Stimulated activated effector memory CD8-positive, alpha-beta T cell treated with anti-CD3 and anti-CD28 coated beads, Interleukin-12 subunit alpha, Interleukin-12 subunit beta, amount 100 ng/mL, for 72 hours (primary cell): ENCODE results near the gene KRT9.

Experiments used
- ATAC-seq: fragments of 150-1000 bp; cut with Tn5 transposase; 2 replicates; pipeline ENCODE4 v1.10.0; 2021
- DNase-seq, 2 donors: peaks; one replicate each; pipeline ENCODE4 v3.0.0; 2021 to 2022; ENCODE audit warnings: low spot score in 2 of 2
- H3K27ac Mint-ChIP-seq: one replicate; pipeline ENCODE4 v1.8.0; 2022; ENCODE audit warnings: mild to moderate bottlenecking, mixed read lengths
- H3K36me3 Mint-ChIP-seq: one replicate; pipeline ENCODE4 v1.8.0; 2022; ENCODE audit warnings: mild to moderate bottlenecking, mixed read lengths
- H3K4me1 Mint-ChIP-seq: one replicate; pipeline ENCODE4 v1.8.0; 2022; ENCODE audit warnings: mixed read lengths
- H3K4me3 Mint-ChIP-seq: one replicate; pipeline ENCODE4 v1.8.0; 2022; ENCODE audit warnings: mild to moderate bottlenecking, mixed read lengths
- H3K9me3 Mint-ChIP-seq: one replicate; pipeline ENCODE4 v1.8.0; 2022; ENCODE audit warnings: mixed read lengths

KRT9 gene

DNA sequence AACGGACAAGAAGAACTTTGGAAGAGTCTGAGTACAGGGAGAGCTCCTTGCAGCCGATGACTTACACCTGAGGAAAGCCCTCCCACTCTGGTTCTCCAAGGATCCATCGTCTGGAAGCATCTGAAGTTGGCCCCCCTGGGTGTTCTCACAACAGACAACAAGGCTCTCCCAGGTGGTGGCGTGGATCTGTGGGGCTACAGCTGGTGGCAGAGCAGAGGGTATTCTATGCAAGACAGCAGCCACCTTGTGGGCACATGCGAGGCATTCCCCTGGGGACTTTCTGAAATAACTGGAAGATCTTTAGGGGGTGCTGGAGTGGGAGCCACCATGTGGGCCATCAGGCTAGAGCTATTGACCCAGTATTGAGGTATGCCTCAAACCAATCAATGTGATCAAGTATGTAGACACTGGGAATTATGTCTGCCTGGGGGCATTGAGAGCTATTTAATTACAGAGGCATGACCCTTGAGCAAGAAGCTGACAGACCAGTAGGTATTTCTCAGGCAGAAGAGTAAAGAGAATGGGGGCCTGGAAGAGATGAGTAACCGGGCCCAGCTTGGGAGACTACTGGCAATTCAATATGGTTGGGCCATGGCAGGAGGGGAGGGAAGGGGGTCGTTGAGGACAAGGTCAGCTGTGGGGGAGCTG, 36.8 kb downstream of the KRT9 start:
- Mint-ChIP-seq H3K4me1 (no peaks in the 10 kb centered on the region), H3K36me3 (no peaks in the 10 kb centered on the region), H3K4me3 (no peak overlapping the region), H3K27ac (no peak overlapping the region), H3K9me3 (no peaks in the 10 kb centered on the region)
- DNase-seq (no peak), ATAC-seq (no peak)

DNA sequence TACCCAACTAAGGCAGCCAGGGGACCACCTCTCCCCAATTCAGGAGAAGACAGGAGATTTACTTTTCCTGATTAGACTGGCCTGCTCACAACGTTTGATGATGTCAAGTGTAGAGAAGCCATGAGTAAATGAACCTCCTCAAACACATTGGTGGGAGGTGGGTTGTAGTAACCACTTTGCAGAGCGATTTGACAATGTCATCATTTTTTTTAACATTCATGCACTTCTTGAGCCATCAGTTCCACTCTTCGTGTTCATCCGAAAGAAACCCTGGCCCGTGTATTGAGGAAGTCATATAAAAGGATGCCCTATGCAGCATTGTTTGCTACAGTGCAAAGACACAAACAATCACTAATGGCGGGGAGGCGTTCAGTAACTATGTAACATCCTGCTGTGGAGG, 38.2 kb downstream of the KRT9 start:
- Mint-ChIP-seq H3K4me3 (no peak overlapping the region), H3K9me3 (no peaks in the 10 kb centered on the region), H3K36me3 (no peaks in the 10 kb centered on the region), H3K4me1 (peaks cover 7% of the 10 kb centered on the region), H3K27ac (no peak overlapping the region)
- DNase-seq (no peak), ATAC-seq (no peak)

DNA sequence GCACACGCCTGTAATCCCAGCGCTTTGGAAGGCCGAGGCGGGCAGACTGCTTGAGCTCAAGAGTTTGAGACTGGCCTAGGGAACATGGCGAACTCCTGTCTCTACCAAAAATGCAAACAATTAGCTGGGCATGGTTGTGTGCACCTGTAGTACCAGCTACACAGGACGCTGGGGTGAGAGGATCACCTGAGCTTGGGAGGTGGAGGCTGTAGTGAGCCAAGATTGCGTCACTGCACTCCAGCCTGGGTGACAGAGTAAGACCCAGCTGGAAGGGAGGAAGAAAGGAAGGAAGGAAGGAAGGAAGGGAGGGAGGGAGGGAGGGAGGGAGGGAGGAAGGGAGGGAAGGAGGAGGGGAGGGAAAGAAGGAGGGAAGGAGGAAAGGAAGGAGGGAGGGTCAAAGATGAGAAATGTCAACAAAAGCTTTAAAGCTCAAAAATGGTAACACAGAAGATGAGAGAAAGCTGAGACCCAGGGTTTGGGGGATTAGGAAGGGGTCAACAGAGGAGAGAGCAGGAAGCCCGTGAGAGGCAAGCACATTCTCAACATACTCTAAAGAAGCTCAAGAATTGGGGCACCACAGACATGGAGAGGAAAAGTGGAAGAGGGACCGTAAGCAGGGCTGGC, 38.8 kb downstream of the KRT9 start:
- H3K4me1 Mint-ChIP-seq, result peaks cover 7% of the 10 kb centered on the region

DNA sequence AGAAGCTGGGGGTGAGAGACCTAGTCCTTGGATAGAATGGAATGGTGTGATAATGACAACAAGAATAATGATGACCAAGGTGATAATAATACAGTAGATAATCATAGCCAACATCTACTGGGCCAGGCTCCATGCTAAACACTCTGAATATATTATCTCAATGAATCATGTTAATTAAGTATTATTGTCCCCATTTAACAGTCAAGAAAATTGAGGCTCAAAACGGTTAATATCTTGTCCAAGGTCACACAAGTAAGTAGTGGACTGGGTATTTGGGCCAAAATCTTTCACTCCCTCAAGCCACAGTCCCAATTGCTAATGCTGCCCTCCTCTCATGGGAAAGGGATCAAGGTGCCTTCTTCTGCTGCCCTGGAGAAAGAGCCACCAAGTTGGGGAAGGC, 39.9 kb downstream of the KRT9 start:
- no peak overlapping the region for H3K4me3 Mint-ChIP-seq
- H3K36me3 Mint-ChIP-seq, result no peaks in the 10 kb centered on the region
- no peaks in the 10 kb centered on the region for H3K9me3 Mint-ChIP-seq
- DNase-seq (no peak), ATAC-seq (no peak)
- H3K27ac Mint-ChIP-seq, result no peak overlapping the region
- H3K4me1 Mint-ChIP-seq, result peaks cover 11% of the 10 kb centered on the region

More for the DNA sequence above, 38.8 kb downstream of the KRT9 start:
- ATAC-seq (no peak), DNase-seq (no peak)
- Mint-ChIP-seq H3K27ac (no peak overlapping the region), H3K36me3 (no peaks in the 10 kb centered on the region), H3K9me3 (no peaks in the 10 kb centered on the region), H3K4me3 (no peak overlapping the region)

DNA sequence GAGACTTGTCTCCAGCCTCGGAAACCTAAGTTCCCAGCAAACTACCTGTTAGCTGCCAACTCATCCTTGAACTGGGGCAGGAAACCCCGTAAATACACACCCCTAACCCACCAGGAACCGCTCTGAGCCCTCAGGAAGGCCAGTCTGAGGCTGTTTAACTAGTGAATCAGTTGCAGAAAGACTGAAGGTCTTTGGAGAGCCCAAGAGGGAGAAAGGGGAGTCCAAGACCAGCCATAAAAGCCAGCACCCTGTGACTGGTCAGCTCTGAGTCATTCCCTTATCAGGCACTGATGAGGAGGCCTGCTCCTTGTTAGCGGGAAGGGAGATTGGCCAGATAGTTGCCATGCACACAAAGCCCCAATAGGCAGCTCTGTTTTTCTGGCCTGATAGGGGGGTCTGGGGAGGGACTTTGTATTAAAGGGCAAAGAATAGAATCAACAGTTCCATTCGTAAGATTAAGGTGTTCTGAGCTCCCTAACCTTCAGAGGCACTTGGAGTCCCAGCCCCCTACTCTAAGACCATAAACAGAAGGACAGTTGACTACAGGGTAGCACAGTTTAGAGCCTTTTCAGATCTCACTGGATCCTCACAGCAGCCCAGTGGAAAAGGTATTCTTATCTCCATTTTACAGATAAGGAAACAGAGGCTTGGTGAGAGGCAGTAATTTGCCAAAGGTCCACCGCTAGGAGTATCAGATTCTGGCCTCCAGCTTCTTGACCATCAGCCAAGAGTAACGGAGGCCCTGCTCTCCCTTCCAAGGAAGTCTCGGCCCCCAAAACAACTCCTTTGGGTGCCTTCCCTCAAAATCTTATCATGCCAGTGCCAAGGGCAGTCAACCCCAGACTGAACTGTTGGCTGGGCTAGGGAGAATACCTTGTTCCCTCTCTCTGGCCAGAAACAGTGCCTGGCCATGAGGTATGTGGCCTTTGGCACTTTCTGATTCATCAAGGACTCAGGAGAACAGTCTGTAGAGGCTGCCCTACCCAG, 41.5 kb downstream of the KRT9 start:
- no peak overlapping the region for H3K4me3 Mint-ChIP-seq
- H3K4me1 Mint-ChIP-seq, result peaks cover 12% of the 10 kb centered on the region
- H3K9me3 Mint-ChIP-seq, result no peaks in the 10 kb centered on the region
- H3K36me3 Mint-ChIP-seq, result no peaks in the 10 kb centered on the region
- ATAC-seq (no peak), DNase-seq (no peak)
- H3K27ac Mint-ChIP-seq, result no peak overlapping the region

DNA sequence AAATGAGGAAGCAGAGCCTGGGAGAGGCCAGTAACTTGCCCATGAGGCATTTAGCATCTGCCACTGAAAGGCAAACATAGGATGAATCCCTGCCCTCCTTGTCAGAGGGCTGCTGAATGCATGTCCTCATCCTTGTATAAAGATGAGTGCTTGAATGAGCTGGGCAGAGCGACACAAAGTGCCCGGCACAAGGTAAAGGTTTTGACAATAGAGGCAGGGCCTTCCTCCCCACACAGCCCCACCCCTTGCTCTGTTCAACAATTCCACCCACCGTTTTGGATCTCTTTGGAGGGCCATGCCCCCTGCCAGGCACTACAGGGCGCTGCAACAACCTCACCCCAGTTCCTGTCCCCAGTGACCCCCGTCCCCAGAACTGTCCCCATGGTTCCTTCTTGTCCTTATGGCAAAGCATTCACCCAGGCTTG, 42.4 kb downstream of the KRT9 start:
- Mint-ChIP-seq H3K36me3 (no peaks in the 10 kb centered on the region), H3K9me3 (no peaks in the 10 kb centered on the region), H3K27ac (no peak overlapping the region), H3K4me1 (peaks cover 12% of the 10 kb centered on the region), H3K4me3 (peak overlapping the region; percentile 38)
- DNase-seq (no peak), ATAC-seq (no peak)

DNA sequence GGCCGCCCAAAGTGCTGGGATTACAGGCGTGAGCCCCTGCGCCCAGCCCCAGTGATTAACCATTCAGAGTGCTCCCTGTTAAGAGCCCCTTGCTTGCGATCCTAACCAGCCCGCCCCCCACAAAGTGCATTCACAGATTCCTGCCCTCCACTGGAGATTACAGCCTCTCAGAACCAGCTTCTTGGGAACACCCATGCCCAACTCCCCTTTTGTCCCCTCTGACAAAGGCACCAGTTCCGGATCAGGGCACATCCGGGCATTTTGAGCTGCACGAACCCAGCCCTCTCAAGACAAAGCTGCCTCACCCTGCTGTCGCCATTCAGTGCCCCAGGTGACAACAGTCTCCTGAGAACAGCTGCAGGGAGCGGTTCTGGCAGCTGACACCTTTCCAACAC, 42.9 kb downstream of the KRT9 start:
- Mint-ChIP-seq H3K9me3 (no peaks in the 10 kb centered on the region), H3K36me3 (no peaks in the 10 kb centered on the region), H3K27ac (no peak overlapping the region), H3K4me3 (peak overlapping the region; percentile 38), H3K4me1 (peaks cover 12% of the 10 kb centered on the region)
- no peak for DNase-seq
- ATAC-seq, result no peak

DNA sequence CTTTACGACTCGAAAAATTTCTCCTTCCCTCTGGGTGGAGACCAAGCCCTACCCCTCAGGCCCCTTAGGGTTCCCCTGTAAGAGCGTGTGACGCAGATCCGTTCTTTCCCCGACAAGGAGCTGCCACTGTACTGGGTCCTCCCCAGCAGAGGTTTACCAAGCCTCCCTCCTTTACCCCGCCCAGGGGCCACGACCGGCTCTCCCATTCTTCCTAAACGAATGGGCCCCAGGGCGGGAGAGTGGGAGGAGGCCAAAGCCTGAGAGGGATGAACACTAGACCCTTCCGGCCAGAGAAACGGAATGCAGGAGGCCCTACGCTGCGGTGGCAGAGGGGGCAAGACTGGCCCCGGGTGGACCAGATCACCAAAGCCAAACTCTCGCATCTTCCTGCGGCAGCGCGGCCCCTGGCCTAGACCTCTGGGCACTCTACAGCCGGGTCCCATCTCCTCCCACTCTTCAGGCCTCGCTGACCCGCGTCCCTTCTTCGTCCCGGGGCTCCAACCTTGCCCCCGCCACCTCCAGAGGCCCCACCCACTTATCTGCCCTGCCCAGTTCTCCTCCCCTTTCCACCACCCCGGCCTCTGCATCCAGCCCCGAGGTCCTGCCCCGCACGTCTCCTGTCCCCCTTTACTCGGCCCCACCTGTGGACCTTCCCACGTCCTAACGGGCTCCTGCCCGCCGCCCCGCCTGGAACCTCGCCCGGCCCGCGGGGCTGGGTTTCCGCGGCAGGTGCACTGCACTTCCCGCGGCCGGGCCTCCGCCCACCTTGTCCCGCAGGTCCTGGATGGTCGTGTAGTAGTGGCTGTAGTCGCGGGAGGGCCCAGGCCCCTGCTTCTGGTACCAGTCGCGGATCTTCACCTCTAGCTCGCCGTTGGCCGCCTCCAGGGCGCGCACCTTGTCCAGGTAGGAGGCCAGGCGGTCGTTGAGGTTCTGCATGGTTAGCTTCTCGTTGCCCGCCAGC, 44.5 kb downstream of the KRT9 start:
- H3K4me3 Mint-ChIP-seq, result peak overlapping the region; percentile 38
- H3K27ac Mint-ChIP-seq, result no peak overlapping the region
- DNase-seq (no peak), ATAC-seq (peak; percentile 15)
- H3K9me3 Mint-ChIP-seq, result no peaks in the 10 kb centered on the region
- H3K4me1 Mint-ChIP-seq, result peaks cover 12% of the 10 kb centered on the region
- H3K36me3 Mint-ChIP-seq, result no peaks in the 10 kb centered on the region

DNA sequence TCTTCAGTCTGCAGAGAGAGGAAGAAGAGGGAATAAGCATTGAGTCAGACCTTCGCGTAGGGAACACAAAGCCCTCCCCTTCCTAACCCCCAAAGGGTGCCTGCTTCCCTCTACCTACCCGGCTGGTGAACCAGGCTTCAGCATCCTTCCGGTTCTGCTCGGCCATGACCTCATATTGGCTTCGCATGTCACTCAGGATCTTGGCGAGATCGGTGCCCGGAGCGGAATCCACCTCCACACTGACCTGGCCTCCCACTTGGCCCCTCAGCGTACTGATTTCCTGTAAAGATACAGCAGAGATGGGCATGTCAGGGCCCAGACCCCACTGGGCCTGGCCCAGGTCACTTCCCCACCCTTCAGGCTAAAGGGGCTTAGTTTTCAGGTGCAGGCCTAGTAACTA, 47.6 kb downstream of the KRT9 start:
- Mint-ChIP-seq H3K36me3 (no peaks in the 10 kb centered on the region), H3K4me1 (peaks cover 9% of the 10 kb centered on the region), H3K9me3 (no peaks in the 10 kb centered on the region), H3K27ac (no peak overlapping the region), H3K4me3 (no peak overlapping the region)
- DNase-seq (no peak), ATAC-seq (no peak)

DNA sequence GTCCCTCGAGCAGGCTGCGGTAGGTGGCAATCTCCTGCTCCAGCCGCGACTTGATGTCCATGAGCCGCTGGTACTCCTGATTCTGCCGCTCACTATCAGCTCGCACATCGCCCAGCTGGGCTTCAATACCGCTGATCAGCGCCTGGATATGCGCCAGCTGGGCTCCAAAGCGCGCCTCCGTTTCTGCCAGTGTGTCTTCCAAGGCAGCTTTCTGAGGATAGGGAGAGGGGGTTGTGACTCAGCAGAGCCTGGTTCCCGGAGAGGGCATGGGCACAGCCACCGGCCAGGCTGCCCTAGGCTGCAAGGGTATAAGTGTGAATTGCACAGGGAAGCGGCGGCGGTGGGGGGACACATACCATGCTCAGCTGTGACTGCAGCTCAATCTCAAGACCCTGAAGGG, 48.1 kb downstream of the KRT9 start:
- no peak for ATAC-seq
- DNase-seq, result no peak
- no peaks in the 10 kb centered on the region for H3K36me3 Mint-ChIP-seq
- no peak overlapping the region for H3K27ac Mint-ChIP-seq
- peaks cover 6% of the 10 kb centered on the region for H3K4me1 Mint-ChIP-seq
- no peaks in the 10 kb centered on the region for H3K9me3 Mint-ChIP-seq
- no peak overlapping the region for H3K4me3 Mint-ChIP-seq

DNA sequence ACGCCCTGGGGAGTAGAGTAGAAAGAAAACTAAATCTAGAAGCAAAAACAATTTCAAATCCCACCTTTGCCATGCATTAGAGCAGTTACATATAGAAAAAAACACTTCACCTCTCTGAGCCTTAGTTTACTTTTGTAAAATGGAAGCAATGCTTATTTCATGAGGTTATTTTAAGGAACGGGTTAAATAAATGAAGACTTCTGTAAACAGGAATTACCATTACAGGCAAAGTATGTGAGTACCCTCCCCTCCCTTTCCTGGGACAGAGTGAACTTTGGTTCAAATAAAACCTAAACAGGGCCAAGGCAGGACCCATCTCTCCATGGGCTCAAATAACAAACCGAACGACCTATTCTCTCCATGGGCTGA, 48.6 kb downstream of the KRT9 start:
- Mint-ChIP-seq H3K4me1 (peaks cover 6% of the 10 kb centered on the region), H3K36me3 (no peaks in the 10 kb centered on the region), H3K27ac (no peak overlapping the region), H3K4me3 (no peak overlapping the region), H3K9me3 (no peaks in the 10 kb centered on the region)
- DNase-seq (no peak), ATAC-seq (no peak)

DNA sequence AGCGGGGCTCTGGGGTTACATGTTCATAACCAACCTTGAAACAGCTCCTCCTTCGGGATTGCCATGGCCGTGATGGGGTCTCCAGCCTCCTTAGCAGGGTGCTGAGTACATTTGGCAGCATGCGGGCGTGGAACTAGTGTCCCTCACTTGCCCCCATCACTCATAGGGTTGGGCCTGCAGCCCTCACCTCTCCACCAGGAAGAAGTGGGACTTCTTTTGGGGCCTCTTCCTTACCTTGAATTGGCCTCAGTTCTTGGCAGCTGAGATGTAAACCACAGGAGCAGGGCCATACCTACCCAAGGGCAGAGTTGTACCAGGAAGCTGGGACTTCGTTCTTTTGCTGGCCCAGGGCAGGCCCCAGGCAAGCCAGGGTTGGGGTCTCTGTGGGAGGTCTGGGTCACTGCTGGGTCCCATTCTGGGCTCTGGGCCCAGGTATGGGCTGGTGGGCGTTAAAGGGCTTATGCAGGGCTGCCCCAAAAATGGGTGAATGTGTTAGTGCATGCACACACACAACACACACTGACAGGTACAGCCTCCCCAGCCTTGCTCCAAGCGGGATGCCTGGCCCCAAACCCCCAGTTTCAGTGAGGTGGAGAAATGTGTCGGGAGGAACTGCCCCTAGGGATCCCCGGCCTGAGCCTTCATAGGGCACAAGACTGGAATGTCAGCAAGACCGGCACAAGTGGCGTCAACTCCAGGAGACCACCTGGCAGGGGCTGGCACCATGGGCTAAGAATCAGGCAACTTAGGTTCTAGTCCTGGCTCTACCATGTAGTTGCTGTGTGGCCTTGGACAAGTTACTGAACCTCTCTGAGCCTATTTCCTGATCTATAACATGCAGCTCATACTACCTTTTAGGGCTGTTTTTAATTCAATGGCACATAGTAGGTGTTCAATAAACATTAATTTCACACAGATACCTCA, 49.3 kb downstream of the KRT9 start:
- no peak for DNase-seq

DNA sequence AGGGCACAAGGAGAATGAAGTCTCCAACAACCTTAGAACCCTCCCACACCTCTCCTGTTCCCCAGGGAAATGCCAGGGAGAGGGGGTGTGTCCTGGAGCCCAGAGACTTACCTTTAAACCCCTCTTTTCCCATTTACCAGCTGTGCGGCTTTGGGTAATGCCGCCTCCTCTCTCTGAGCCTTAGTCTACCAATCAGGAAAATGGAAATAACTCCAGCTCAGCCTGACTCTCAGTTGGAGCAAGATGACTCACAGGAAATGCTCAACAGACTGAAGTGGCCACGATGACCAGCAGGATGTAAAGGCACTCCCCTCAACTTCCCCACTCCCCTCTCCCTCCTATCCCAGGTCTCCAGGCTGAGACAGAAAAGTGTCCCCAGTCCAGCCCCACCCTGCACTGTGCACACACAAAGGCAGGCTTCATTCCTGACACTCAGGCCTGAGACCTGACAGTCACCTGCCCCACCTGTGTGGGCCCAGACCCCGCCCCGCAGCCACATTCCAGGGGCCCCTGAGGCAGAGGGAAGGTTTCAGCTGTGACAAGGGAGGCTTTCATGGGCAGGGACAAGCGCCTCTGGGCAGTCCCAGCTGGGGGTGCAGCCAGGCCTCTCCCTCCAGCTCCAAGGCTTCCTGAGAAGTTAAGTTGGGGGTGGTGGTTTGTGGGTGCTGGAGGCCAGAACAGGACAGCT, 50.1 kb downstream of the KRT9 start:
- Mint-ChIP-seq H3K27ac (no peak overlapping the region), H3K4me3 (no peak overlapping the region), H3K9me3 (no peaks in the 10 kb centered on the region), H3K36me3 (no peaks in the 10 kb centered on the region), H3K4me1 (no peaks in the 10 kb centered on the region)
- ATAC-seq, result no peak
- no peak for DNase-seq

More for the DNA sequence above, 49.3 kb downstream of the KRT9 start:
- Mint-ChIP-seq H3K27ac (no peak overlapping the region), H3K4me1 (peaks cover 6% of the 10 kb centered on the region), H3K4me3 (no peak overlapping the region), H3K36me3 (no peaks in the 10 kb centered on the region), H3K9me3 (no peaks in the 10 kb centered on the region)
- ATAC-seq, result no peak
